Fibroblast of lung (primary cell): ENCODE measurements around the gene EXTL1. TPM values are rescaled to one million over a fixed set of nuclear protein-coding genes. Genes with fewer than 3 reads are reported as not detected.

Experiments used
- DNase-seq, 2 donors: peaks; one replicate each; pipeline versions ENCODE4 v3.0.0 to v3.0.0-alpha.2; 2010; ENCODE audit warnings: low read depth in 2 of 2
- H2AFZ ChIP-seq: 2 replicates; pipeline ENCODE4 v1.5.1; 2012; ENCODE audit warnings: low read length, control low read depth, inconsistent platforms
- H3K27ac ChIP-seq: 2 replicates; pipeline ENCODE4 v1.5.1; 2011; ENCODE audit warnings: low read length, control low read depth; ENCODE audit not compliant: insufficient read depth
- H3K27me3 ChIP-seq: 2 replicates; pipeline ENCODE4 v1.5.1; 2011; ENCODE audit warnings: mild to moderate bottlenecking, low read length; ENCODE audit not compliant: control insufficient read depth, insufficient read depth
- H3K36me3 ChIP-seq: 2 replicates; pipeline ENCODE4 v1.5.1; 2011; ENCODE audit warnings: low read length; ENCODE audit not compliant: control insufficient read depth, insufficient read depth
- H3K4me1 ChIP-seq: 2 replicates; pipeline ENCODE4 v1.5.1; 2011; ENCODE audit warnings: low read length; ENCODE audit not compliant: control insufficient read depth, insufficient read depth; ENCODE audit errors: extremely low read depth
- H3K4me2 ChIP-seq: 2 replicates; pipeline ENCODE4 v1.5.1; 2011; ENCODE audit warnings: low read length, control low read depth; ENCODE audit not compliant: insufficient read depth; ENCODE audit errors: extremely low read depth
- H3K4me3 ChIP-seq, 4 experiments: fragments of 200-600 bp in 1 of 4; sonication (generic) in 1 of 4; replicated peaks in 1 of 4; 2 replicates each; pipeline ENCODE4 v1.5.1; 2011 to 2016; ENCODE audit warnings: low read length in 4 of 4, low read depth in 3 of 4, mild to moderate bottlenecking in 3 of 4, control low read depth in 2 of 4, inconsistent platforms in 1 of 4, mixed read lengths in 1 of 4; ENCODE audit not compliant: insufficient read depth in 1 of 4; ENCODE audit errors: control extremely low read depth in 1 of 4
- H3K79me2 ChIP-seq: 2 replicates; pipeline ENCODE4 v1.5.1; 2012; ENCODE audit warnings: mild to moderate bottlenecking, low read length, inconsistent platforms; ENCODE audit not compliant: control insufficient read depth, insufficient read depth
- H3K9ac ChIP-seq: 2 replicates; pipeline ENCODE4 v1.5.1; 2011; ENCODE audit warnings: mild to moderate bottlenecking, low read length, control low read depth; ENCODE audit not compliant: insufficient read depth
- H3K9me3 ChIP-seq: 2 replicates; pipeline ENCODE4 v1.5.1; 2012; ENCODE audit warnings: low read depth, low read length; ENCODE audit not compliant: control insufficient read depth, insufficient read depth
- H4K20me1 ChIP-seq: 2 replicates; pipeline ENCODE4 v1.5.1; 2011; ENCODE audit warnings: low read length; ENCODE audit not compliant: control insufficient read depth, insufficient read depth; ENCODE audit errors: extremely low read depth
- CTCF ChIP-seq, 2 donors: IDR thresholded peaks in 1 of 2; conservative IDR thresholded peaks in 1 of 2; 1 replicate in 1 of 2; 2 replicates in 1 of 2; pipeline ENCODE4 v1.5.1; 2011 to 2012; ENCODE audit warnings: low read length in 2 of 2, control low read depth in 1 of 2, inconsistent platforms in 1 of 2, low read depth in 1 of 2, mild to moderate bottlenecking in 1 of 2
- EZH2 ChIP-seq: IDR thresholded peaks from 2 replicates; pipeline ENCODE4 v1.5.1; 2012; ENCODE audit warnings: low read length, control low read depth, mild to moderate bottlenecking; ENCODE audit errors: missing control alignments
- polyA plus RNA-seq, 2 donors: library from polyadenylated mRNA; depleted of rRNA in 1 of 2; stranded (reverse) in 1 of 2; unstranded in 1 of 2; fragments of >200 nt; gene quantifications; 2 replicates each; pipeline ENCODE4 v1.2.1, GENCODE V29; 2011 to 2012; ENCODE audit warnings: missing spikeins in 1 of 2
- total RNA-seq: library from RNA; depleted of rRNA; stranded (reverse); fragments of >200 nt; gene quantifications from 2 replicates; pipeline ENCODE4 v1.2.1, GENCODE V29; 2014

The EXTL1 gene
- total and polyA plus RNA-seq, 2 donors (not counting 1 experiment from before 2014, with no cell fraction given): 0.33 to 0.39 TPM

GRCh38 chr1:26069941-26070295 lies 48.3 kb downstream of the EXTL1 start:
- H3K79me2 ChIP-seq: no peaks in the 10 kb centered on the region
- TF ChIP-seq EZH2: no peak
- no peak for TF ChIP-seq CTCF (conservative IDR thresholded peaks at IDR 0.05 in 1 of 2, IDR thresholded peaks at IDR 0.05 in 1 of 2; ENCODE audit: low read depth in 1 of 2, low read length in 2 of 2)
- no peak overlapping the region for H3K4me2 ChIP-seq
- H3K4me1 ChIP-seq: no peaks in the 10 kb centered on the region
- H3K27me3 ChIP-seq: peaks cover 15% of the 10 kb centered on the region
- no peak overlapping the region for H3K9ac ChIP-seq
- H3K36me3 ChIP-seq: no peaks in the 10 kb centered on the region
- no peak overlapping the region for H2AFZ ChIP-seq
- H4K20me1 ChIP-seq: no peaks in the 10 kb centered on the region
- no peak for DNase-seq
- no peaks in the 10 kb centered on the region for H3K9me3 ChIP-seq
- no peak overlapping the region for H3K27ac ChIP-seq
- H3K4me3 ChIP-seq: no peak overlapping the region

GRCh38 chr1:26070296-26070962 lies 48.9 kb downstream of the EXTL1 start:
- Histone ChIP-seq H3K27me3 (peaks cover 17% of the 10 kb centered on the region), H3K79me2 (no peaks in the 10 kb centered on the region), H3K4me1 (no peaks in the 10 kb centered on the region), H4K20me1 (no peaks in the 10 kb centered on the region), H3K36me3 (no peaks in the 10 kb centered on the region), H3K4me2 (no peak overlapping the region), H2AFZ (no peak overlapping the region), H3K27ac (no peak overlapping the region), H3K9me3 (no peaks in the 10 kb centered on the region), H3K4me3 (no peak overlapping the region), H3K9ac (no peak overlapping the region)
- DNase-seq: no peak
- TF ChIP-seq CTCF (conservative IDR thresholded peaks at IDR 0.05 in 1 of 2, IDR thresholded peaks at IDR 0.05 in 1 of 2; ENCODE audit: low read depth in 1 of 2, low read length in 2 of 2): no peak
- no peak for TF ChIP-seq EZH2

- no peak for TF ChIP-seq EZH2
- no peak for TF ChIP-seq CTCF (conservative IDR thresholded peaks at IDR 0.05 in 1 of 2, IDR thresholded peaks at IDR 0.05 in 1 of 2; ENCODE audit: low read depth in 1 of 2, low read length in 2 of 2)
- H3K27me3 ChIP-seq: peaks cover 22% of the 10 kb centered on the region
- H3K36me3 ChIP-seq: no peaks in the 10 kb centered on the region
- H3K4me1 ChIP-seq: no peaks in the 10 kb centered on the region
- no peak for DNase-seq
- H3K27ac ChIP-seq: no peak overlapping the region
- no peaks in the 10 kb centered on the region for H3K9me3 ChIP-seq
- H4K20me1 ChIP-seq: no peaks in the 10 kb centered on the region
- H3K4me3 ChIP-seq: no peak overlapping the region
- H3K9ac ChIP-seq: no peak overlapping the region
- no peak overlapping the region for H3K4me2 ChIP-seq
- no peaks in the 10 kb centered on the region for H3K79me2 ChIP-seq
- no peak overlapping the region for H2AFZ ChIP-seq
Measured at GRCh38 chr1:26070963-26071342, 49.4 kb downstream of the EXTL1 start.
